GM19035 (cell line): Measurements from ENCODE around the gene SLC12A9.
"Not testable (repeated sequence)": the region's sequence is repeated elsewhere in the genome, so short reads cannot be mapped to it uniquely, and the experiment has no call there.

Experiments used
- ATAC-seq: cut with Tn5 transposase; IDR thresholded peaks from one replicate; pipeline ENCODE4 v1.9.1; 2021; ENCODE audit not compliant: unreplicated experiment

SLC12A9 gene, protein sequence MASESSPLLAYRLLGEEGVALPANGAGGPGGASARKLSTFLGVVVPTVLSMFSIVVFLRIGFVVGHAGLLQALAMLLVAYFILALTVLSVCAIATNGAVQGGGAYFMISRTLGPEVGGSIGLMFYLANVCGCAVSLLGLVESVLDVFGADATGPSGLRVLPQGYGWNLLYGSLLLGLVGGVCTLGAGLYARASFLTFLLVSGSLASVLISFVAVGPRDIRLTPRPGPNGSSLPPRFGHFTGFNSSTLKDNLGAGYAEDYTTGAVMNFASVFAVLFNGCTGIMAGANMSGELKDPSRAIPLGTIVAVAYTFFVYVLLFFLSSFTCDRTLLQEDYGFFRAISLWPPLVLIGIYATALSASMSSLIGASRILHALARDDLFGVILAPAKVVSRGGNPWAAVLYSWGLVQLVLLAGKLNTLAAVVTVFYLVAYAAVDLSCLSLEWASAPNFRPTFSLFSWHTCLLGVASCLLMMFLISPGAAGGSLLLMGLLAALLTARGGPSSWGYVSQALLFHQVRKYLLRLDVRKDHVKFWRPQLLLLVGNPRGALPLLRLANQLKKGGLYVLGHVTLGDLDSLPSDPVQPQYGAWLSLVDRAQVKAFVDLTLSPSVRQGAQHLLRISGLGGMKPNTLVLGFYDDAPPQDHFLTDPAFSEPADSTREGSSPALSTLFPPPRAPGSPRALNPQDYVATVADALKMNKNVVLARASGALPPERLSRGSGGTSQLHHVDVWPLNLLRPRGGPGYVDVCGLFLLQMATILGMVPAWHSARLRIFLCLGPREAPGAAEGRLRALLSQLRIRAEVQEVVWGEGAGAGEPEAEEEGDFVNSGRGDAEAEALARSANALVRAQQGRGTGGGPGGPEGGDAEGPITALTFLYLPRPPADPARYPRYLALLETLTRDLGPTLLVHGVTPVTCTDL

DNA sequence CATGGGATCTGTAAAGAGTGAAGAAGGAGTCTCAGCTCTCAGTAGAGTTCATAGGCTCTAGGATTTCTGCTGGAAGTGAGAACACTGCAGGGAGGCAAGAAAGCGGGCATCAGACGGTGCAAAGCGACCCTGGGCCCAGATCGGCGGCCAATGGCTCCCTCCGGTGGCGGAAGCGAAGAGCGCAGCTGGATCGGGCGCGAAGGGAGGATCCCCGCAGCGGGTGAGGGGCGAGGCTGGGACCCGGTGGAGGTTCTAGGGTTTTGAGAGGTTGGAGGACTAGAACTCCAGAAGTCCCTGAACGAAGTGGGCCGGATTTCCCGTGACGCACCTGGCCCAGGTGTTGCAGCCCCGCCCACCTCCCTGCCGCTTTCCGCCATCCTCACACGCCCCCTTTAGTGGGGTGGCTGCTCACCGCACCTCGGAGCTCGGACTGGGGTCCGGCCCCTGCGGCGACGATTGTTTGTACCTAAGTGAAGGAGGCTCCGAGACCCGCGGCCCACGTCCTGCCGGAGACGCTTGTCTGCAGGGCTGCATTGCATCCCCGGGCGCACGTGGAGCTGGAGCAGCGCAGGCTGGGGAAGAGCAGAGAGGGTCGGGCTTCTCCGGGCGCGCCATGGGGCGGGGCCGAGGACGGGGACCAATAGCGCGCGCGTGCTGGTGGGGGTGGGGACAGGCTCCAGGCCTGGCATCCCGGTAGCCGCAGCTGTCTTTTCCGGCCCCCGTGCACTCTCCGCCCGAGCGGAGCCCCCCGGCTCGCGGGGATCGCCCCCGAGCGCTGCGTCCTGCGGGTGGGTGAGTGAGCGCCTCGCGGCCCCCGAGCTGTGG lies at the start of gene SLC12A9:
Gene SLC12A9, plus strand, starts transcription at position 666 of the 825 bp plus-strand sequence. CDS start 1,485 bp downstream, outside the sequence.
- peak; percentile 88 for ATAC-seq

DNA sequence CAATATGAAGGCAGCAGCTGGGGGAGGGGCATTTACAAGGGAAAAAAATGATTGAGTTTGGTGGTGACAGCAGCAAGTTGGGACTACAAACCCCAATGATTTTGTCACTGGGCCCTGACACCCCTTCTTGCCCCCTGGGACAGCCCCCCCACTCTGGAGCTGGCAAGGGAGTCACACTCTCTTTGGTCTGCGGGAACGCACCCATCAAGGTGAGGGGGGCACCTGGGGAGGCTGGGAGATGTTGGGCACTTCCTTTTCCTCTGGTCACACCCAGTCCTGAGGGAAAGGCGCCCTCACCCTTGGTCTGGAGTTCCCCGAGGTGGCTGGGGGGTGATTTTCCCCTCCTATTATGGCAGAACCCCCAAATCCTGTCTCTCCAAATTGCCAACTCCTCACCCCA lies 49.6 kb upstream of the SLC12A9 start:
- no peak for ATAC-seq

DNA sequence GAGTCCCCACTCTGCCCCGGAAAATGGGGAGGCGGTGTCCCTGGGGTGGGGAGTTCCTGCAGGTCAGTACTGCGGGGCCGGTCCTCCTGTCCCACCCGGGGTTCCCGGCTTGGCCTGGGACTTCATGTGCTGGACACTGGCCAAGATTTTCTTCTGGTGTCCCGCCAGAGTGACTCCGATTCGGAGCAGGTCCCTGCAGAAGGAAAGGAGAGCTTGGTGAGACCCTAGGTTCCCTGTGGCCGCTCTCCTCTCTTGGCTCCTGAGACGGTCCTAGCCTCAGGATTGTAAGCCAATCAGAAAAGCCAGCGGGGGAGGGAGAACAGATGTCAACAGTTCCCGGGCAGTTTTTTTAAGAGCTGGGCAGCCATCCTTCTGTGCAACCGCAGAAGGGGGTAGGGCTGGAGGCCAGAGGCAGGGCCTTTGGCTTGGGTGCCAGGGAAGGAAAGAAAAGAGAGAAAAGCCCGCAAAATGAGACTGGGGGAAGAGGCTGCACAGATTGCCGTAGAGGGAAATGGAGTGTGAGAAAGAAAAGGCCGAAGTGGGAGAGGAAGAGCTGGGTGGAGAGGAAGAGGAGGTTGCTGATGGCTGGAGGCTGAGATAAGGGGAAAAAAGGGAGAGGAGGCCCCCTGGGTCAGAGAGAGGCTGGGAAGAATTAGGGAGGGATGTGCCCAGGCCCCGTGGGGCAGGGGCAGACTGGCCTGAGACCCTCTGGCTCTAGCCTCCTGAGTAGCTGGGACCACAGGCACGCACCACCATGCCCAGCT lies 48.9 kb upstream of the SLC12A9 start:
- peak; percentile 83 for ATAC-seq

DNA sequence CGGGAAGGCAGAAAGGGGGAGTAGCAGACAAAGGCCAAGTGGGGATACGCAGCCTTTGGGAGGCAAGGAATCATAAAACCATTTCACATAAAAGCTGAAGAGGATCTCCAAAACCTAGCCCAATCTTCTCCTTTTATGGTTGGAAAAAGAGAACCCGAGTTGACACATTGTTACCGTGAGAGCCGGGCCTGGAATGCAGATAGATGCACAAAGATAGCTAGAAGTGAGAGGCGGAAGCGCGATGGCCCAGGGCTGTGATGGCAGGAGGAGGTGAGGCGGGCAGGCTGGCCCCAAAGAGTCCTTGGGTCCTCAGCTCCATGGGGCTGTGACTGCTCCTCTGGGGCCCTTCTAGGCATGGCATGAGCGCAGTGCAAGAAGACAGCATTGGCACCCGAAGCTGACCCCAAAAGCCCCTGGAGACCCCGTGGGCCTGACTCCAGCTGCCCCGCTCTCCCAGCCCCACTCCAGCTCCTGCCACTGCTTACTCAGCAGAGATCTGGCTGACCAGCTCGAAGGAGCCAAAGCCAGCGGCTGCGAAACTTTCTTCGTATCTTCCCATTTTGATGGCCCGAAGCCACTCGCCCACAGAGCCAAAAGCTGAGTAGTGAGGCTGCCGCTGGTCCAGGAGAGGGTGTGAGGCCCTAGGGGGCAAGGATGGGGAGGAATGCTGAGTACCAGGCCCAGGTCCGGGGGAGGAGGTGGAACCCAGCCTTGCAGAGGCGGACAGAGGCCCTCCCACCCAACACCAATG lies 47.7 kb upstream of the SLC12A9 start:
- ATAC-seq: no peak

DNA sequence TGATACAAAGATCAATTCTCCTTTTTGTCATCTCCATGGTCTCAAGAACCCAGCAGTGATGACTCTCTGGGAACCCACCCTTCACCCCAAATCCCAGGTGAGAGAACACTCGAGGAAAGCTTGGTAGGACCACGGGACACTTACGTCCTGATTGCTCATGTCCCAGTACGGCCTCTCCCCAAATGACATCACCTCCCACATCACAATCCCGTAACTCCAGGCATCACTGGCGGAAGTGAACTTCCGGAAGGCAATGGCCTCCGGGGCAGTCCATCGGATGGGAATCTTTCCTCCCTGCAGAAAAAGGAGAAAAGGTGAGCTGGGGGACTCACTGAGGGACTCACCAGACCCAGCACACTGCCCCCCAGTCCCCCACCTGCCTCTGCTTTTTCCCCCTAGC lies 46.2 kb upstream of the SLC12A9 start:
- ATAC-seq: no peak

DNA sequence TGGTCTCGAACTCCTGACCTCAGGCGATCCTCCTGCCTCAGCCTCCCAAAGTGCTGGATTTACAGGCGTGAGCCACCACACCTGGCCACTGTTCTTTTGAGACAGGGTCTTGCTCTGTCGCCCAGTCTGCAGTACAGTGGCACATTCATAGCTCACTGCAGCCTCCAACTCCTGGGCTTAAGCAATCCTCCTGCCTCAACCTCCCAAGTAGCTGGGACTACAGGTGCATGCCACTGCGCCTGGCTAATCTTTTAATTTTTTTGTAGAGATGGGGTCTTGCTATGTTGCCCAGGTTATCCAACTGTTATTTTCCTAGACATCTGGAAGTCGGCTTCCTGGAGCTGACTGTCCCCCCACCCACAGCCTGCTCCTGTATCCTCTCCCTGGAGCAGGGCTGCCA lies 45.6 kb upstream of the SLC12A9 start:
- ATAC-seq: not testable (repeated sequence)

DNA sequence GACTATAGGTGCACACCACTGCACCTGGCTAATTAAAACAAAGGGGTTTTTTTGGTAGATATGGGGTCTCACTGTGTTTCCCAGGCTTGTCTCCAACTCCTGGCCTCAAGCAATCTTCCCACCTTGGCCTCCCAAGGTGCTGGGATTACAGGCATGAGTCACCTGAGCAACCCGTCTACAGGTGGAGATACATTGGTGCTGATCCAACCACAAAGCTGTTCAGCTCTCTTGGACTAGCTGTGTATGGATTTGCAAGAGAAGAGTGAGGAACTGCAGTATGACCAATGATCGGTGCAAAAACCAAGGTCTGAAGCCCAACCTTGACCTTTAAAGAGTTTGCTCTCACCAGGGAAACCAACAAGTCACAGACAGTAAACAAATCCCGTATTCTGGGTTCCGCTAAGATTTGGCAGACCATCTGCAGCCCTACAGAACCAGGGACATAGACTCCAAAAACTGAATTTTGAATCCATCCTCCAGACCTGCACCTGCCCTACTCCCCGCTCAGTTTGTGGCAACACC lies 44.1 kb upstream of the SLC12A9 start:
- no peak for ATAC-seq

DNA sequence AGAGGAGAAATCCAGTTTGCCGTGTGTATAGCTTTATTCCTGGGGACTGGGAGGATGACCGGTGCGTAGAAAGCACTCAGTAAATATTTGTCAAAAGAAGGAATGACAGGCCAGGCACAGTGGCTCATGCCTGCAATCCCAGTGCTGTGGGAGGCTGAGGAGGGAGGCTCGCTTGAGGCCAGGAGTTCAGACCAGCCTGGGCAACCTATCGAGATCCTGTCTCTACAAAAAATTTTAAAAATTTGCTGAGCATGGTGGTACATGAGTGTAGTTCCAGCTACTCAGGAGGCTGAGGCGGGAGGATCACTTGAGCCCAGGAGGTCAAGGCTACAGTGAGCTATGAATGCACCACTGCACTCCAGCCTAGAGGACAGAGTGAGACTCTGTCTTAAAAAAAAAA lies 41.0 kb upstream of the SLC12A9 start:
- ATAC-seq: no peak

DNA sequence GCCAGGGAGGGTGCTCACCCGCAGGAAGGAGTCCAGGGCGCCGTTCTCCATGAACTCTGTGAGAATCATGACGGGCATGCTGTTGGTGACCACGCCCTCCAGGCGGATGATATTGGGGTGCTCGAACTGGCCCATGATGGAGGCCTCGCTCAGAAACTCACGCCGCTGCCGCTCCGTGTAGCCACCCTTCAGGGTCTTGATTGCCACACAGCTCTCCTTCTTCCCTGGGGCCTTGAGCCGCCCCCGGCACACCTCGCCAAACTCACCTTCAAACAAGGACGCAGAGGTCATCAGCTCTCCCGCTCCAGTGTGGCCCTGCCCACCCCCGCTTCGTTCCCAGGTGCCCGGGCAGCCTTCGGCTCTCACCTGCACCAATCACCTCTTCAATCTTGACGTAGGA lies 39.8 kb upstream of the SLC12A9 start:
- no peak for ATAC-seq

DNA sequence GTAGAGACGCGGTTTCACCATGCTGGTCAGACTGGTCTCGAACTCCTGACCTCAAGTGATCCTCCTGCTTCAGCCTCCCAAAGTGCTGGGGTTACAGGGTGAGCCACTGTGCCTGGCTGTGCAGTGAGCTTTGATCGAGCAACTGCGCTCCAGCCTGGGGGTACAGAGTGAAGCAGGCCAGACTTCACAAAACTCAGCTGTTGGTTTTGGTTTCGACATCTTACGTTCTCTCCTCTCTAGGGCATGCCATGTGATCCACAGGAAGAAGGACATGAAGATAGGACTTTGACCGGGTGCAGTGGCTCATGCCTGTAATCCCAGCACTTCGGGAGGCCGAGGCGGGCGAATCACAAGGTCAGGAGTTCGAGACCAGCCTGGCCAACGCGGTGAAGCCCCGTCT lies 36.0 kb upstream of the SLC12A9 start:
- not testable (repeated sequence) for ATAC-seq

DNA sequence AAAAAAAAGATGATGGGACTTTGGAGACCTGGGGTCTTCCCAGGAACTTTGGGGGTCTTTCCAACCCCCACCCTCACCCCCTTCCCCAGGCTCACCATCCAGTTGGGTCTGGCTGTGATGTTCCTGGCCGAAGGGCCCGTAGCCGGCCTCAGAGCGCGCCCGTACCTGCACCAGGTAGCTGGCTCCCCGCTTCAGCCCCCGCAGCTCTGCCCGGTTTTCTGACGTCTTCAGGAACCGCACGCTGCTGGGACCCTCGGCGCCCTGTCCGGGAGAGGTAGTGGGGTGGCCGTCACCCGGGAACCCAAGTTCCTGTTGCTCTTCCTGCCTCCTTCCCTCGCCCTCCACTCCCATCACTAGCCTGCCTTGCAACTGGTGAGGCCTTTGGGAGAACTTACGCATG lies 35.4 kb upstream of the SLC12A9 start:
- no peak for ATAC-seq

DNA sequence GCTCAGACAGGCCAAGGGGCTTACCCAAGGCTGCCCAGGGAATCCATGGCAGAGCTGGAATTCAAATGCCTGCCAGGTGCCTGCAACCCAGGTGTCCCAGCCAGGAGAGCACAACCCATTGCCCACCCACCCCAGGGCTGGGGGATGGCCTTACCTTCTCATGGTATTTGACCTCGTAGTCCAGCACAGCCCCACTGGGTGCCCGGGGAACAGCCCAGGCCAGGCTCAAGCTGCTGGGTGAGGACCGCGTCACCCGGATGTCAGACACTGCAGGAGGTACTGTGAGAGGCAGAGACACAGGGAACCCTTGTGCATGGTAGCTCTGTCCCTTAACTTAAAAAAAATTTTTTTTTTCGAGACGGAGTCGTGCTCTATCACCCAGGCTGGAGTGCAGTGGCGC lies 34.1 kb upstream of the SLC12A9 start:
- no peak for ATAC-seq

DNA sequence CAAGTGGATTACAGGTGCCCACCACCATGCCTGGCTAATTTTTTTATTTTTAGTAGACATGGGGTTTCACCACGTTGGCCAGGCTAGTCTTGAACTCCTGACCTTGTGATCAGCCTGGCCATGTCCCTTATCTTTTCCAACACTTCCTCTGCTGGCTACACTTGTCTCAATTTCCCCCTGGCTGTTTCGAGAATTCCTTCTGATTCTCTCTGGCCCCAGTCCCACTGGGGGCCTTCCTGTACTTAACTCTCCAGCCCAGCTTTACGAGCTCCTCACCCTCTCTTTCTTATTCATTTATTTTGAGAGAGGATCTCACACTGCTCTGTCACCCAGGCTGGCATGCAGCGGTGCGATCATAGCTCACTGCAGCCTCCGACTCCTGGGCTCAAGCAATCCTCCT lies 33.7 kb upstream of the SLC12A9 start:
- ATAC-seq: no peak

DNA sequence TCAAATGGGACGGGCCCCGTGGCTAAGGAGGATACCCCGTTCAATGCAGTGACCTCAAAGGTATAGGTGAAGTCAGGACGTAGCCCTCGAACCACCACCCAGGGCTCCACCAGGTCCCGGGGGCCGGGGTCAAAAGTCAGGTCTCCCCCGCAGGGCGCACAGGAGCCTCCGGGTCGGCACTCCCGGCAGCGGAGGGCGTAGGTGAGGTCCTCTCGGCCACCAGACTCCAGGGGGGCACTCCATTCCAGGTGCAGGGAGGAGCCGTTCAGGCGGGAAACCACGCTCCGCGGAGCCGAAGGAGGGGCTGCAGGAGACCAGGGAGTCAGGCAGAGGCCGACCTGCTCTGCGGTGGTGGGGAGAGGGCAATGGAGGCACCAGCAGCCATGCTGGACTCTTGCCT lies 32.9 kb upstream of the SLC12A9 start:
- no peak for ATAC-seq

DNA sequence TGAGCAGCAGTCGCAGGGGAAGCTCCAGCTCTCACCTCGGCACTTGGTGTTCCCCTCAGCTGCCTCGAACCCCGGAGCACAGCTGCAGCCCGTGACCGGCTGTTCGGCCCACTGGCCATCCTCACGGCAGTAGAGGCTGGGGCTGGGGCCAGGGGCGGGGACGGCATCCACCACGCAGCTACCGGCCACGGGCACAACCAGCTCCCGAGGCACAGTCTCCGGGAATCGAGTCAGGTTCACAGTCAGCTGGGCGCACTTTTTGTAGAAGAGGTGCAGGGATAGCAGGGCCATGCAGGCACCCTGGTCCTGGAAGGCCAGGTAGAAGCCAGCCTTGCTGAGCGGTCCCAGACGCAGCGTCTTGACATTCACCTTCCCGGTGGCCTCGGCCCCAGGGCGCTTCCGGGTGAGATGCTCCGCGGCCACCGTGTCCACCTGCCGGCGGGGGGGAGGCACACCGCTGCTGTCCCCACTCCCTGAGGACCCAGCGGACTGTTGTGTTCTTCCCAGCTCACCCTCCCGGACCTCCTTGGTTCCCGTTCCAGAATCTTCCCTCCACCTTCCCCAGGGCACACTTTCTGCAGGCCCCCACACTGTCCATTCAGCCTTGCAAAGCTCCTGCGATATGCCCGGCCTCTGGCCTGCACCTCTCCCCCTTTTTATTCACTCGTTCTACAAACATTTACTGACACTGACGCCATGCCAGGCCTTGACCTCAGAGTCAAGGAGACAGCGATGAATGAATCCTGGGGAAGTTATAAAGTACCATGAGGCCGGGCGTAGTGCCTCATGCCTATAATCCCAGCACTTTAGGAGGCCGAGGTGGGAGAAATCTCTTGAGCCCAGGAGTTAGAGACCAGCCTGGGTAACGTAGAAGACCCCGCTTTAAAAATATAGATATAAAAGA lies 30.0 kb upstream of the SLC12A9 start:
- no peak for ATAC-seq

DNA sequence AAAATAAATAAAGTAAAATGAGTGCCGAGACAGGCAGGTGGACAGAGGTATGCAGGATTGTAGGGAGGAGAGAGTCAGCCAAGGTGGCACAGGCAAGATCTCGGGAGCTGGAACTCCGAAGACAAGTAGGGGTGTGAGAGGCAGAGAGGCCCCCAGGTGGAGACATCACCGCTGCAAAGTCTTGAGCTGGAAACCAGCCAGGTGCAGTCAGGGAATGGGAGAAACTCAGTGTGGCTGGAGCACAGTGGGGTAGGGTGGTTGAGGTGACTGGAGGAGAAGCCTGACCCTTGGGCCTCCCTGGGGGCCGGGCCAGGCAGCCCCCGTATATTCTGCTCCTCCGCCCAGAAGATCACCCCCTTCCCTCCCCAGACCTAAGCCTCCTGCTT lies 29.4 kb upstream of the SLC12A9 start:
- no peak for ATAC-seq

DNA sequence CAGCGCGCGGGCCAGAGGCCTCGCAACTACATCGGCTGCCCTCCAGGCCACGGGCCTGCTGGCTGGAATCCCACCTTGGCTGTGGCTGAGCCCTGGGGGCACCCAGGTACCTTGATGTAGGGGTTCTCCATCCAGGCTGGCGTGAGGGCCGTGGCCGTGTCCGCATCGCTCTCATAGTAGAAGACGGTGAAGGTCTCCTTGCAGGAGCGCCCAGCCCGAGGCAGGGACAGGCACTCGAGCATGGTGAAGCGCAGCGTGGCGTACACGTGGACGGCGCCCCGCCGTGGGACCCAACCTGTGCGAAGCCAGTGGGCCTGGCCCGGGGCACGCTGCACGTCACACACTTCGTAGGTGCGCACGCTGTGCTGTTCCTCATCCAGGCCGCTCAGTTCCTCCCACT lies 29.0 kb upstream of the SLC12A9 start:
- no peak for ATAC-seq

DNA sequence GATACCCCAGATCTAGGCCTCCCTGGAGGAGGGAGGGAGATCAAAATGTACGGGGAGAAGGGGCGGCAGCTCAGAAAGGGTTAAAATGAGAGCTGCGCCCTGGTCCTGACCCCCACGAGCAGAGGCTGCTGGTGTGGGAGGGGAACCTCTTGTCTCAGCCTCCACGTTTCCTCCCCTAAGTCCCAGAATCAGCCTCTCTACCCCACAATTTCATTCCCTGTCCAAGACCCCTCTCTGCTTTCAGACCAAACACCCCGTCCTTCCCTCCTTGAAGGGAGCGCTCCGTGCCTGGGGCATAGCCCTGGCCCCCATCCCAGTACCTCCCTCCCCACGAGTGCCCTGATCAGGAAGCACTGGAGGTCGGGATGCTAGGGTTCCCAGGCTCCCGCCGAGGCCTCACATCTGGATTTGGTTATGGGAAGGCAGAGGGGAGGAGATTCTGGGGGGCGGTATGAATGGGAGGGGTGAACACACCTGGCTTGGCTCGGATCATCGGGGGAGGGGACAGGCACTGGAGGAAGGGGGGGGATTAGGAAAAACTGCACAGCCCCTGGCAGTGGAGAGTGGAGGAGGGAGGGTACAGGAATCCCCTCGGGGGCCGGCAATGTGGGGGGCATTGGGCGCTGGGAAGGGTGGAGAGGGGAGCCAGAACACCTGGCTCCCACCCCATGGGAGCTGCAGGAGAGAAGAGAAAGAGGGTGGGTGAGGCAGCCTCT lies 27.9 kb upstream of the SLC12A9 start:
- ATAC-seq: no peak
